Measurements from ENCODE around the gene PRMT5.

PRMT5 gene

DNA sequence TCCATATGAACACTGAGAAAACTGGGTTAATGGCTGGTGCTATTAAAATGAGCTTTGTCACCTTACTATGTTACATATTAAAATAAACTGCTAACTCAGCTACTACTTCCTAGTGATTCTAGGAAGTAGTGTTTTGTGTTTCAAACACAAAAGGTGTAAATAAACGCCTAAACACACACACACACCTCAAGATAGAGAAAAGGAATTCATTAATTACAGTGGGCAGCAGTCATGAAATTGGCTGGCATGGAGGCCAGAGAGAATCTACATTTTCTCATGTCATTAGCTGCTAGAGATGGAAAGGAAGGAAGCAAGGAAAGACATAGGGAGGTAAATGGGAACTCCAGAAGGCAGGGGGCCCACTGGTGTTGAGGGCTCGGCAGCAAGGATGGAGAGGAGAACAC, 787 bp upstream of the PRMT5 start:
- H2BK12ac ChIP-seq (ENCODE audit: low read length): no peak overlapping the region
- H3K36me3 ChIP-seq (replicated peaks in 1 of 2; ENCODE audit: control insufficient read depth in 2 of 2, insufficient read depth in 2 of 2, low read length in 2 of 2): peaks cover 14 to 35% of the 10 kb centered on the region in 2 donors
- peak overlapping the region; percentile 79 to 99 for H3K4me3 ChIP-seq (ENCODE audit: low read length in 2 of 2)
- H3K27me3 ChIP-seq (ENCODE audit: control insufficient read depth in 3 of 3, insufficient read depth in 3 of 3, low read depth in 1 of 3, low read length in 3 of 3): no peaks in the 10 kb centered on the region
- H3K9me3 ChIP-seq (replicated peaks in 1 of 2; ENCODE audit: control insufficient read depth in 2 of 2, insufficient read depth in 1 of 2, low read depth in 1 of 2, low read length in 2 of 2): no peaks in the 10 kb centered on the region
- WGBS, 2 donors (ENCODE audit: extremely low coverage in 2 of 2, insufficient read length in 2 of 2, insufficient replicate concordance in 1 of 2): no CpG with 5 or more reads among the region's 2 CpGs
- peak overlapping the region; percentile 85 for H2AFZ ChIP-seq (ENCODE audit: low read length)
- no peak overlapping the region for H4K91ac ChIP-seq (ENCODE audit: low read depth, low read length, poor library complexity)
- H2BK120ac ChIP-seq (ENCODE audit: low read depth, low read length): no peak overlapping the region
- no peak overlapping the region for H2AK5ac ChIP-seq (ENCODE audit: low read depth, low read length)
- no peak overlapping the region for H3K14ac ChIP-seq (ENCODE audit: low read length)
- H3K9ac ChIP-seq (ENCODE audit: low read depth, low read length, poor library complexity): peak overlapping the region; percentile 75
- H2BK15ac ChIP-seq (ENCODE audit: low read length): peak overlapping the region; percentile 46
- H2BK5ac ChIP-seq (ENCODE audit: low read length): no peak overlapping the region
- H3K4me2 ChIP-seq (ENCODE audit: insufficient read depth, low read length, poor library complexity, severe bottlenecking): peak overlapping the region; percentile 73
- H3K27ac ChIP-seq (replicated peaks; ENCODE audit: low read length): peak overlapping the region; percentile 69
- peaks cover 5 to 6% of the 10 kb centered on the region in 2 donors for H3K4me1 ChIP-seq (ENCODE audit: control insufficient read depth in 2 of 2, insufficient read depth in 1 of 2, low read depth in 1 of 2, low read length in 2 of 2)
- peak; percentile 51 for DNase-seq (ENCODE audit: low spot score)
- H3K4ac ChIP-seq (ENCODE audit: low read length): no peak overlapping the region
- no peak overlapping the region for H4K8ac ChIP-seq (ENCODE audit: low read depth, low read length)
- peak overlapping the region; percentile 61 for H3K18ac ChIP-seq (ENCODE audit: low read length)
- H3K23ac ChIP-seq (ENCODE audit: low read depth, low read length, poor library complexity): no peak overlapping the region
- H3K79me1 ChIP-seq (ENCODE audit: low read depth, low read length): no peaks in the 10 kb centered on the region

DNA sequence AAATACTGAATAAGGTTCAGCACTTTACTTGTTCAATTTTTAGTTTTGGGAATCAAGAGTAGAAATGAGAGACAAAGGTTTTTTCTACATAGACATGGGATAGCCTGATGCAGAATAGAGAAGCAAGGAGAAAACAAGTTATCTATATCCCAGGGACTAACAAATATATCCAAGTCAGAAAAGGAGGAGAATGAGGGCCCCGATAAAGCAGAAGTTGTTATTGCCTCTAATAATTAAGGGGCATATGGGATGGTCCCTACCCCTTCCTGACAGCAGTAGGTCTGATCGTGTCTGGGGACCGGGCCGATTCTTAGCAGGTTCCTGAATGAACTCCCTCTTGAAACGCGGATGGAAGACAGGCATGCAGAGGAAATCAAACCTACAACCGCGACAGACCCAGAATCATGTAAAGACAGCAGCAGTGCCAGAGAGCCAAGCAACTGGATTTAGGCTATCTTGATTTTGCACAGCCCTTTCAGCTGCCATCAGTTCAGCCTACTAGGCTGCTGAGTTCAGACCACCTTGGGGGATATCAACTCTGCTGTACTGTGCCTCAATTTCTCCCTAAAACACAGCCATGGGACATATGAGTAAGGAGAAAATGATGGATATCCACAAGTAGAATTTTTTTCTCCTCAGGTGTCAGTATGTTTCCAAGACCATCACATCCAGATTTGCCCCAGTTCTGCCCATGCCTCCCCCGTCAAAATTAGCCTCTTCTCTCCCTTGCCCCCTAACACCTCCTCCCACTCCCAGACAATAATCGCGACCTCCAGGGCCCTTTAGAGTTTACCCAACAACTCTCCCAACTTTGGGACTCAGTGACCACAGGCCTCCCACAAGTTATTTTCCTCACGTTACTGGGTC, 706 bp downstream of the PRMT5 start:
- H3K9ac ChIP-seq (ENCODE audit: low read depth, low read length, poor library complexity): peak overlapping the region; percentile 63
- peak overlapping the region; percentile 85 for H3K23ac ChIP-seq (ENCODE audit: low read depth, low read length, poor library complexity)
- H2AK5ac ChIP-seq (ENCODE audit: low read depth, low read length): peak overlapping the region; percentile 7
- no peak overlapping the region for H3K14ac ChIP-seq (ENCODE audit: low read length)
- no peak overlapping the region for H3K4ac ChIP-seq (ENCODE audit: low read length)
- no peak overlapping the region for H2BK120ac ChIP-seq (ENCODE audit: low read depth, low read length)
- H3K4me1 ChIP-seq (ENCODE audit: control insufficient read depth in 2 of 2, insufficient read depth in 1 of 2, low read depth in 1 of 2, low read length in 2 of 2): peaks cover 5 to 6% of the 10 kb centered on the region in 2 donors
- no peak for DNase-seq (ENCODE audit: low spot score)
- H3K27me3 ChIP-seq (ENCODE audit: control insufficient read depth in 3 of 3, insufficient read depth in 3 of 3, low read depth in 1 of 3, low read length in 3 of 3): no peaks in the 10 kb centered on the region
- no peaks in the 10 kb centered on the region for H3K9me3 ChIP-seq (replicated peaks in 1 of 2; ENCODE audit: control insufficient read depth in 2 of 2, insufficient read depth in 1 of 2, low read depth in 1 of 2, low read length in 2 of 2)
- peak overlapping the region; percentile 83 for H3K4me2 ChIP-seq (ENCODE audit: insufficient read depth, low read length, poor library complexity, severe bottlenecking)
- peaks cover 26 to 50% of the 10 kb centered on the region in 2 donors for H3K36me3 ChIP-seq (replicated peaks in 1 of 2; ENCODE audit: control insufficient read depth in 2 of 2, insufficient read depth in 2 of 2, low read length in 2 of 2)
- H2AFZ ChIP-seq (ENCODE audit: low read length): peak overlapping the region; percentile 89
- H2BK15ac ChIP-seq (ENCODE audit: low read length): no peak overlapping the region
- H2BK5ac ChIP-seq (ENCODE audit: low read length): no peak overlapping the region
- no peak overlapping the region for H2BK12ac ChIP-seq (ENCODE audit: low read length)
- no peak overlapping the region for H4K8ac ChIP-seq (ENCODE audit: low read depth, low read length)
- WGBS, 2 donors (ENCODE audit: extremely low coverage in 2 of 2, insufficient read length in 2 of 2, insufficient replicate concordance in 1 of 2): no CpG with 5 or more reads among the region's 12 CpGs
- H4K91ac ChIP-seq (ENCODE audit: low read depth, low read length, poor library complexity): no peak overlapping the region
- no peaks in the 10 kb centered on the region for H3K79me1 ChIP-seq (ENCODE audit: low read depth, low read length)
- no peak overlapping the region for H3K27ac ChIP-seq (replicated peaks; ENCODE audit: low read length)
- H3K4me3 ChIP-seq (ENCODE audit: low read length in 2 of 2): peak overlapping the region; percentile 79 to 99
- H3K18ac ChIP-seq (ENCODE audit: low read length): peak overlapping the region; percentile 98

DNA sequence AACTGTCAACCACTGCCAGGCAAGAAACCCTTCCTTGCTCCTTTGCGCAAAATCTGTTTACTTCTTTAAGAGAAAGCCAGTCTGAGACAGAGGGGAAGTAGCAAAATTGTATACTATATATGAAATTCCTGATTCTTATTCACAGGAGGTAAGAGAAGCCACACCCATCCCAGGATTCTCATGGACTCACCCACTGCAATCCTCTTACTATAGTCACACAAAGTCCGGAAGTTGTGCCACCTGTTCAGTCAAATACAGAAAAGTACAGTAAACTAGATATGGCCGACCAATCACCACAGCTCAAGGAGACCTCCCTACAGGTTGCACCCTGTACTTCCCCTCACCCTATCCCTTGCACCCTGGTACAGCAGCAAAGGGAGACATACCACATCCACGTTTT, 2.9 kb downstream of the PRMT5 start:
- Histone ChIP-seq H3K4ac (ENCODE audit: low read length) (no peak overlapping the region), H2BK5ac (ENCODE audit: low read length) (no peak overlapping the region), H3K4me1 (ENCODE audit: control insufficient read depth in 2 of 2, insufficient read depth in 1 of 2, low read depth in 1 of 2, low read length in 2 of 2) (peaks cover 5 to 6% of the 10 kb centered on the region in 2 donors), H2AFZ (ENCODE audit: low read length) (no peak overlapping the region), H3K23ac (ENCODE audit: low read depth, low read length, poor library complexity) (no peak overlapping the region), H3K27ac (replicated peaks; ENCODE audit: low read length) (no peak overlapping the region), H3K4me2 (ENCODE audit: insufficient read depth, low read length, poor library complexity, severe bottlenecking) (no peak overlapping the region), H3K18ac (ENCODE audit: low read length) (no peak overlapping the region), H3K27me3 (ENCODE audit: control insufficient read depth in 3 of 3, insufficient read depth in 3 of 3, low read depth in 1 of 3, low read length in 3 of 3) (no peaks in the 10 kb centered on the region), H2BK120ac (ENCODE audit: low read depth, low read length) (no peak overlapping the region), H2BK12ac (ENCODE audit: low read length) (no peak overlapping the region), H3K9me3 (replicated peaks in 1 of 2; ENCODE audit: control insufficient read depth in 2 of 2, insufficient read depth in 1 of 2, low read depth in 1 of 2, low read length in 2 of 2) (no peaks in the 10 kb centered on the region), H2AK5ac (ENCODE audit: low read depth, low read length) (no peak overlapping the region), H3K4me3 (ENCODE audit: low read length in 2 of 2) (no peak overlapping the region), H4K8ac (ENCODE audit: low read depth, low read length) (no peak overlapping the region), H3K79me1 (ENCODE audit: low read depth, low read length) (no peaks in the 10 kb centered on the region), H2BK15ac (ENCODE audit: low read length) (no peak overlapping the region), H3K14ac (ENCODE audit: low read length) (no peak overlapping the region), H3K36me3 (replicated peaks in 1 of 2; ENCODE audit: control insufficient read depth in 2 of 2, insufficient read depth in 2 of 2, low read length in 2 of 2) (peaks cover 41 to 63% of the 10 kb centered on the region in 2 donors), H4K91ac (ENCODE audit: low read depth, low read length, poor library complexity) (no peak overlapping the region), H3K9ac (ENCODE audit: low read depth, low read length, poor library complexity) (no peak overlapping the region)
- DNase-seq (ENCODE audit: low spot score): no peak
- no CpG with 5 or more reads among the region's 4 CpGs for WGBS, 2 donors (ENCODE audit: extremely low coverage in 2 of 2, insufficient read length in 2 of 2, insufficient replicate concordance in 1 of 2)

DNA sequence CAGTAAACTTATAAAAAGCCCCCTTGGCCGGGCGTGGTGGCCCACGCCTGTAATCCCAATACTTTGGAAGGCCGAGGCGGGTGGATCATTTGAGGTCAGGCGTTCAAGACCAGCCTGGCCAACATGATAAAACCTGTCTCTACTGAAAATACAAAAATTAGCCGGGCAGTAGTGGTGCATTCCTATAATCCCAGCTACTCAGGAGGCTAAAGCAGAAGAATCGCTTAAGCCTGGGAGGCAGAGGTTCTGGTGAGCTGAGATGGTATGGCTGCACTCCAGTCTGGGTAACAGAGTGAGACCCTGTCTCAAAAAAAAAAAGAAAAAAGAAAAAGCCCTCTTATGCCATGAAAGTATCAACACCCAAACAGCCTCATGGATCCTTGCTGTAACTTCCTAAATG, 3.7 kb downstream of the PRMT5 start:
- Histone ChIP-seq H2BK12ac (ENCODE audit: low read length) (no peak overlapping the region), H3K9me3 (replicated peaks in 1 of 2; ENCODE audit: control insufficient read depth in 2 of 2, insufficient read depth in 1 of 2, low read depth in 1 of 2, low read length in 2 of 2) (no peaks in the 10 kb centered on the region), H3K79me1 (ENCODE audit: low read depth, low read length) (no peaks in the 10 kb centered on the region), H3K23ac (ENCODE audit: low read depth, low read length, poor library complexity) (no peak overlapping the region), H2BK5ac (ENCODE audit: low read length) (no peak overlapping the region), H3K36me3 (replicated peaks in 1 of 2; ENCODE audit: control insufficient read depth in 2 of 2, insufficient read depth in 2 of 2, low read length in 2 of 2) (peaks cover 47 to 71% of the 10 kb centered on the region in 2 donors), H3K4me1 (ENCODE audit: control insufficient read depth in 2 of 2, insufficient read depth in 1 of 2, low read depth in 1 of 2, low read length in 2 of 2) (peaks cover 5 to 6% of the 10 kb centered on the region in 2 donors), H3K27me3 (ENCODE audit: control insufficient read depth in 3 of 3, insufficient read depth in 3 of 3, low read depth in 1 of 3, low read length in 3 of 3) (no peaks in the 10 kb centered on the region), H3K18ac (ENCODE audit: low read length) (no peak overlapping the region), H2AFZ (ENCODE audit: low read length) (no peak overlapping the region), H4K91ac (ENCODE audit: low read depth, low read length, poor library complexity) (no peak overlapping the region), H3K4me2 (ENCODE audit: insufficient read depth, low read length, poor library complexity, severe bottlenecking) (no peak overlapping the region), H4K8ac (ENCODE audit: low read depth, low read length) (no peak overlapping the region), H2BK120ac (ENCODE audit: low read depth, low read length) (no peak overlapping the region), H3K4me3 (ENCODE audit: low read length in 2 of 2) (no peak overlapping the region), H2BK15ac (ENCODE audit: low read length) (no peak overlapping the region), H3K27ac (replicated peaks; ENCODE audit: low read length) (no peak overlapping the region), H3K9ac (ENCODE audit: low read depth, low read length, poor library complexity) (no peak overlapping the region), H3K4ac (ENCODE audit: low read length) (no peak overlapping the region), H3K14ac (ENCODE audit: low read length) (no peak overlapping the region), H2AK5ac (ENCODE audit: low read depth, low read length) (no peak overlapping the region)
- no CpG with 5 or more reads among the region's 8 CpGs for WGBS, 2 donors (ENCODE audit: extremely low coverage in 2 of 2, insufficient read length in 2 of 2, insufficient replicate concordance in 1 of 2)
- DNase-seq (ENCODE audit: low spot score): no peak

Measured in neuronal stem cell (in vitro differentiated cells).